ENCODE data around the gene NSUN2. TPM values are rescaled to one million over a fixed set of nuclear protein-coding genes. Genes with fewer than 3 reads are reported as not detected.

The NSUN2 gene
- total RNA-seq, 1 donor from 2014 or later = 78.8 TPM

DNA sequence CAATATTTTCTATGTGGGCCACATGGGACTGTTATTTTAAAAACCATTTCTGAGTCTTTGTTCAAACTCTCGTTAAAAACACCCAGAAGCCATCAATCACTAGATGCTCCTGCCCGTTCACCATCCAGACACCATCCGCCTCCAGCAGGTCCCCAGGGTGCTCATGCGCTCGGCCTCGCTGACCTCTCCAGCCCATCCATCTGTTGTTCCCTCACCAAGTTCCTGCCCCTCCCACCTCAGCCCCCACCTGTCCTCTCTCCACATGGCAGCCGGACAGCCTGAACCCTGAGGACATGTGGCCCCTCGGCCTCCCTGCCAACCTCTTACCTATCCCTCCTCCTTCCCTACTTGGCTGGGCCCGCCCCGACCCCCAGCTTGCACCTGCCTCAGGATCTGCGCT, 31.6 kb downstream of the NSUN2 start:
- TF ChIP-seq EZH2 (IDR thresholded peaks at IDR 0.05; ENCODE audit: insufficient read depth, low read length) = no peak
- TF ChIP-seq, protein P1, sequence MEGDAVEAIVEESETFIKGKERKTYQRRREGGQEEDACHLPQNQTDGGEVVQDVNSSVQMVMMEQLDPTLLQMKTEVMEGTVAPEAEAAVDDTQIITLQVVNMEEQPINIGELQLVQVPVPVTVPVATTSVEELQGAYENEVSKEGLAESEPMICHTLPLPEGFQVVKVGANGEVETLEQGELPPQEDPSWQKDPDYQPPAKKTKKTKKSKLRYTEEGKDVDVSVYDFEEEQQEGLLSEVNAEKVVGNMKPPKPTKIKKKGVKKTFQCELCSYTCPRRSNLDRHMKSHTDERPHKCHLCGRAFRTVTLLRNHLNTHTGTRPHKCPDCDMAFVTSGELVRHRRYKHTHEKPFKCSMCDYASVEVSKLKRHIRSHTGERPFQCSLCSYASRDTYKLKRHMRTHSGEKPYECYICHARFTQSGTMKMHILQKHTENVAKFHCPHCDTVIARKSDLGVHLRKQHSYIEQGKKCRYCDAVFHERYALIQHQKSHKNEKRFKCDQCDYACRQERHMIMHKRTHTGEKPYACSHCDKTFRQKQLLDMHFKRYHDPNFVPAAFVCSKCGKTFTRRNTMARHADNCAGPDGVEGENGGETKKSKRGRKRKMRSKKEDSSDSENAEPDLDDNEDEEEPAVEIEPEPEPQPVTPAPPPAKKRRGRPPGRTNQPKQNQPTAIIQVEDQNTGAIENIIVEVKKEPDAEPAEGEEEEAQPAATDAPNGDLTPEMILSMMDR (IDR thresholded peaks at IDR 0.05; ENCODE audit: insufficient read depth, low read depth, low read length) = no peak
- Histone ChIP-seq H3K79me2 (ENCODE audit: insufficient read depth, low read length) (no peaks in the 10 kb centered on the region), H3K4me2 (ENCODE audit: low read length) (no peak overlapping the region), H3K36me3 (ENCODE audit: insufficient read depth, low read length) (peaks cover 68% of the 10 kb centered on the region), H3K4me3 (ENCODE audit: insufficient read depth, low read depth, low read length) (no peak overlapping the region), H2AFZ (ENCODE audit: low read depth, low read length) (no peak overlapping the region), H4K20me1 (ENCODE audit: insufficient read depth, low read length) (peaks cover 35% of the 10 kb centered on the region), H3K27me3 (ENCODE audit: insufficient read depth, low read length) (no peaks in the 10 kb centered on the region), H3K4me1 (ENCODE audit: insufficient read depth, low read length) (no peaks in the 10 kb centered on the region), H3K9ac (ENCODE audit: low read length) (no peak overlapping the region), H3K9me3 (ENCODE audit: insufficient read depth, low read depth, low read length) (no peaks in the 10 kb centered on the region), H3K27ac (ENCODE audit: low read depth, low read length) (no peak overlapping the region)
- no peaks in the 10 kb centered on the region for H3K4me1 Mint-ChIP-seq (ENCODE audit: low read depth, unreplicated experiment)
- H3K27me3 Mint-ChIP-seq (ENCODE audit: low read depth, unreplicated experiment) = no peaks in the 10 kb centered on the region
- DNase-seq (ENCODE audit: low read depth) (no peak), FAIRE-seq (no peak)
- no peaks in the 10 kb centered on the region for H3K9me3 Mint-ChIP-seq (ENCODE audit: unreplicated experiment)
- no peak overlapping the region for H3K27ac Mint-ChIP-seq (ENCODE audit: unreplicated experiment)
- no peak overlapping the region for H3K4me3 Mint-ChIP-seq (ENCODE audit: unreplicated experiment)
- H3K36me3 Mint-ChIP-seq (ENCODE audit: low read depth, unreplicated experiment) = peaks cover 48% of the 10 kb centered on the region

DNA sequence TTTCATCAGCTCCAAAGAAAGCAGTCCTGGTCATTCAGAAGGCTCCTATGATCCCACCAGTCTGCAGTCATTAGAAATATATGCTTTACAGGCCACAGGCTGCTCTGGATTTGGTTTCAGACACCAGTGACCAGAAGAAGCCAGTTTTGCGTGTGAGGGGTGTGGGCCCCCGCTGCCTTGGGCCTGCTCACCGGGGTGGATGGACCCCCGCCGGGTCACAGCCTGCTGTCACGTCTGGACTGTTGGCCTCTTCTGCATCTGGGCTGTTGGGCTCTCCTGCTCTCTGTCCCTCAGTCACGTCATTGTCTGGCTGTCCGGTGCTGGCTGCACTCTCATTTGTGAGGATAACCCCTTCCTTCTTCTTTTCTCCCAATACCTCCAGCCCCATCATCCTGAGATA, 33.1 kb downstream of the NSUN2 start:
- no peak overlapping the region for H3K4me3 ChIP-seq (ENCODE audit: insufficient read depth, low read depth, low read length)
- FAIRE-seq (no peak), DNase-seq (ENCODE audit: low read depth) (no peak)
- no peaks in the 10 kb centered on the region for H3K27me3 ChIP-seq (ENCODE audit: insufficient read depth, low read length)
- peaks cover 55% of the 10 kb centered on the region for H3K36me3 ChIP-seq (ENCODE audit: insufficient read depth, low read length)
- TF ChIP-seq, protein P1 (IDR thresholded peaks at IDR 0.05; ENCODE audit: insufficient read depth, low read depth, low read length) = no peak
- no peak for TF ChIP-seq EZH2 (IDR thresholded peaks at IDR 0.05; ENCODE audit: insufficient read depth, low read length)
- H3K27ac ChIP-seq (ENCODE audit: low read depth, low read length) = no peak overlapping the region
- Mint-ChIP-seq H3K27me3 (ENCODE audit: low read depth, unreplicated experiment) (no peaks in the 10 kb centered on the region), H3K9me3 (ENCODE audit: unreplicated experiment) (no peaks in the 10 kb centered on the region), H3K27ac (ENCODE audit: unreplicated experiment) (no peak overlapping the region), H3K4me1 (ENCODE audit: low read depth, unreplicated experiment) (no peaks in the 10 kb centered on the region), H3K36me3 (ENCODE audit: low read depth, unreplicated experiment) (peaks cover 43% of the 10 kb centered on the region), H3K4me3 (ENCODE audit: unreplicated experiment) (no peak overlapping the region)
- no peak overlapping the region for H2AFZ ChIP-seq (ENCODE audit: low read depth, low read length)
- H3K4me1 ChIP-seq (ENCODE audit: insufficient read depth, low read length) = no peaks in the 10 kb centered on the region
- H3K9me3 ChIP-seq (ENCODE audit: insufficient read depth, low read depth, low read length) = no peaks in the 10 kb centered on the region
- no peak overlapping the region for H3K4me2 ChIP-seq (ENCODE audit: low read length)
- peaks cover 35% of the 10 kb centered on the region for H4K20me1 ChIP-seq (ENCODE audit: insufficient read depth, low read length)
- H3K9ac ChIP-seq (ENCODE audit: low read length) = no peak overlapping the region
- no peaks in the 10 kb centered on the region for H3K79me2 ChIP-seq (ENCODE audit: insufficient read depth, low read length)

DNA sequence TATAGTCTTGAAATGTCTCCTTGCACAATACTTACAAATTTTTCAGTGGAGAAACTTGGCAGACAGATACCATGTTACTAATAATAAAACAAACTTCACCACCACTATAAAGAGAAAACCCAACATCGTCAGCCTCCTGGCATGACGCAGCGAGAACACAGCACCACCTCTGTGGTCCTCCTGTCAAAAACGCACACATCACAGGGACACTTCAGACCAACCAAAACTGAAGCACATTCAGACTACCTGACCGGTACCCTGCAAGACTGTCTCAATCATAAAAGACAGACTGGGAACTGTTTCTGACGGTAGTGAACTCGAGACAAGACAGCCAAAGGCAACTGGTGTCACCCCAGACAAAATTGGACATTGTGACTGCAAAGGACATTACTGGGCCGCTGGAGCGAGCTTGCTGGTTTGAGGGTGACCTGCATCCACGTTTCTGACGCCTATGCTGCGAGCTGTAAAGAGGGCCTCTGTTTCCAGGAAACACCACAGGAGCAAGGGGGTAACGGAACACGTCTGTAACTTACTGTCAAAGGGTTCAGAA, 34.4 kb downstream of the NSUN2 start:
- Histone ChIP-seq H3K4me1 (ENCODE audit: insufficient read depth, low read length) (no peaks in the 10 kb centered on the region), H3K9me3 (ENCODE audit: insufficient read depth, low read depth, low read length) (no peaks in the 10 kb centered on the region), H3K9ac (ENCODE audit: low read length) (no peak overlapping the region), H3K4me2 (ENCODE audit: low read length) (no peak overlapping the region), H4K20me1 (ENCODE audit: insufficient read depth, low read length) (peaks cover 25% of the 10 kb centered on the region), H3K79me2 (ENCODE audit: insufficient read depth, low read length) (no peaks in the 10 kb centered on the region), H3K4me3 (ENCODE audit: insufficient read depth, low read depth, low read length) (no peak overlapping the region), H2AFZ (ENCODE audit: low read depth, low read length) (no peak overlapping the region), H3K27ac (ENCODE audit: low read depth, low read length) (no peak overlapping the region), H3K36me3 (ENCODE audit: insufficient read depth, low read length) (peaks cover 43% of the 10 kb centered on the region), H3K27me3 (ENCODE audit: insufficient read depth, low read length) (no peaks in the 10 kb centered on the region)
- no peak for TF ChIP-seq EZH2 (IDR thresholded peaks at IDR 0.05; ENCODE audit: insufficient read depth, low read length)
- TF ChIP-seq, protein P1 (IDR thresholded peaks at IDR 0.05; ENCODE audit: insufficient read depth, low read depth, low read length) = no peak
- no peaks in the 10 kb centered on the region for H3K4me1 Mint-ChIP-seq (ENCODE audit: low read depth, unreplicated experiment)
- H3K9me3 Mint-ChIP-seq (ENCODE audit: unreplicated experiment) = peaks cover 3% of the 10 kb centered on the region
- DNase-seq (ENCODE audit: low read depth) (peak; percentile 9), FAIRE-seq (no peak)
- no peak overlapping the region for H3K4me3 Mint-ChIP-seq (ENCODE audit: unreplicated experiment)
- no peaks in the 10 kb centered on the region for H3K27me3 Mint-ChIP-seq (ENCODE audit: low read depth, unreplicated experiment)
- H3K36me3 Mint-ChIP-seq (ENCODE audit: low read depth, unreplicated experiment) = peaks cover 36% of the 10 kb centered on the region
- H3K27ac Mint-ChIP-seq (ENCODE audit: unreplicated experiment) = no peak overlapping the region
